Urinary bladder (tissue), 4 donors: ENCODE data around the gene CCDC80. TPM values are rescaled to one million over a fixed set of nuclear protein-coding genes. Genes with fewer than 3 reads are reported as not detected.

Experiments used
- DNase-seq: peaks from one replicate; pipeline ENCODE4 v3.0.0-alpha.2; 2015; ENCODE audit errors: extremely low spot score
- H3K27ac ChIP-seq: one replicate; pipeline ENCODE4 v1.5.1; 2013; ENCODE audit warnings: low read depth, mild to moderate bottlenecking, moderate library complexity
- H3K36me3 ChIP-seq: one replicate; pipeline ENCODE4 v1.6.1; 2013; ENCODE audit warnings: mild to moderate bottlenecking, moderate library complexity; ENCODE audit not compliant: insufficient read depth
- H3K4me1 ChIP-seq: one replicate; pipeline ENCODE4 v1.6.1; 2013; ENCODE audit warnings: mild to moderate bottlenecking, moderate library complexity; ENCODE audit not compliant: insufficient read depth
- H3K4me3 ChIP-seq: one replicate; pipeline ENCODE4 v1.5.1; 2013; ENCODE audit warnings: low read depth, low read length
- WGBS: extraction: QIAGEN DNeasy Blood & Tissue Kit; methylation state at CpG from one replicate; pipeline ENCODE4 v1.1.7; 2013; 5-methylcytosine and 5-hydroxymethylcytosine counted together
- polyA plus RNA-seq: library from polyadenylated mRNA; stranded (reverse); fragments of 200-250 nt; gene quantifications from one replicate; pipeline ENCODE4 v1.2.3, GENCODE V29; 2013
- total RNA-seq: library from RNA; depleted of rRNA; stranded (reverse); fragments of >200 nt; gene quantifications from one replicate; pipeline ENCODE4 v1.2.3, GENCODE V29; 2014
- donor health status: healthy with polysubstance abuse.
- donor health status: healthy.

The CCDC80 gene
- total and polyA plus RNA-seq, 2 donors: 62.3 to 128 TPM

DNA sequence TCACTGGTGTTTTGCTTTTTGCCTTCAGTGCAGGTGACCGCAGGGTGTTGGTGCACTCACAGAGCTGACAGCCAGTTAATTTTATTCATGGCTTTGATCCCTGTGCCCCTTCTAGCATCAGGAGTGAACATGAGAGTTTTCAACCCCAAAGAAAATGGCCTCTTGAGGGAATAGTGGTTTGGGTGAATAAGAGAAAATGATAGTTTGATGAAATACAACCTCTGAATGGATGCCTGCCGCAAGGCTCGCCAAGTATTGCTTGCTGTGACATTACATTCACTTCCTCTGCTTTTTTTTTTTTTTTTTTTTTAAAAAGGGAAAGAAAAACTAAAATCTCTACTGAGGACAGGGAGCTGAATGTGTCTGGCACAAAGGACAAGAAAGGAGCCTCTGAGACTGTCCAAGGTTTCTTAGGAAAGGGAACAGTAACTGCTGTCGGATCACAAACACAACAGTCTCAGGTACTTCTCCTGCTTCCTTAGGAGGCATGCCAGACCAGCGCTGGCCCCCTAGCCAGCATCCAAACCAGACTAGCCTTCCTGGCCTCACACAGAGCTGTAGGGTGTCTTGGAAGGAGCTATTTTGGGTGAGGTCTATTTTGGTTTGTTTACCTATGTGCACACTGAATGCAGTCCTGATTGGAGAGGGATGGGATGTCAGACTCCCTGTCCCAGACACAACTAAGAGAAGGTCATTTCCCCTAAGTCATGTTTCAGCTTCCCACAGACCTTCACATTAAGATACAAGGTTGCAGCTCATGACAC lies 29.0 kb downstream of the CCDC80 start:
- no peak overlapping the region for H3K4me3 ChIP-seq
- DNase-seq: no peak
- H3K4me1 ChIP-seq: no peaks in the 10 kb centered on the region
- WGBS: 86% methylated on average over 5 of the region's 5 CpGs
- H3K36me3 ChIP-seq: no peaks in the 10 kb centered on the region
- no peak overlapping the region for H3K27ac ChIP-seq

DNA sequence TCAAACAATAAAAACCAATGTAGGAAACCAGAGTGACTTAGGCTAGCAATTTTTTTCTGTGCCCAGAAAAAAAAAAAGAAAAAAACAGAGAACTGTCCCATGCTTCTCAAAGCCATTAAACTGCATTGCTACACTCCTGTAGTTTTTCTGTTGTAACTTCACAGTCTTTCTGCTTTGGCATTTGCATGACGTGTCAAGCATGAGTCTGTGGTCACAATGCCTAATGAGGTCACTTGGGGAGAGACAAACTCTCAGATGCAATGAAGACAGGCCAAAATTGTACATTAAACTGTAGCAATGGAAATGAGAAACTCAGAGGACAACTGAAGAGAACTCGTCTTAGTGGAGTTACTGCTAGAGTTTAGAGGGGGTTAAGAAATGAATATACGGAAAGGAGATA lies 30.8 kb downstream of the CCDC80 start:
- Histone ChIP-seq H3K27ac (no peak overlapping the region), H3K4me1 (no peaks in the 10 kb centered on the region), H3K36me3 (no peaks in the 10 kb centered on the region), H3K4me3 (no peak overlapping the region)
- DNase-seq: no peak
- 87% methylated on average over 3 of the region's 3 CpGs for WGBS

DNA sequence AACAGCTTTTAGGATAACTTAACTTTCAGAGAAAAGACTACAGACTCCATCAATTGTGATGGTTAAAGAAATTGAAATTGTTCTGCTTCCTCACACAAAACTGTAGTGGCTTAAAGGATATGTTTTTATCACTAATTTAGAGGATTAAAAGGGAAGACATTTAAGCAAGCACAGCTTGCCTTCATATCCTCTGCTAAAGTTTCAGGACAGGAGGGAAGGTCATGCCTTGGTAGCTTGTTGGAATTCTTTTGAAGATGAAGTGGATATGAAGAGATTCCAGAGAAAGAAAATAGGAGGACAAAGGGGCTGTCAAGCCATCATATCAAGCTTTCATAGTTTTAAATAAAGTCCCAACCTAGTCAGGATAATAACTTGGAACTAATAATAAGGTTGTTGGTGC lies 33.1 kb downstream of the CCDC80 start:
- no peak overlapping the region for H3K4me3 ChIP-seq
- no peaks in the 10 kb centered on the region for H3K4me1 ChIP-seq
- no peak for DNase-seq
- H3K27ac ChIP-seq: no peak overlapping the region
- H3K36me3 ChIP-seq: no peaks in the 10 kb centered on the region

DNA sequence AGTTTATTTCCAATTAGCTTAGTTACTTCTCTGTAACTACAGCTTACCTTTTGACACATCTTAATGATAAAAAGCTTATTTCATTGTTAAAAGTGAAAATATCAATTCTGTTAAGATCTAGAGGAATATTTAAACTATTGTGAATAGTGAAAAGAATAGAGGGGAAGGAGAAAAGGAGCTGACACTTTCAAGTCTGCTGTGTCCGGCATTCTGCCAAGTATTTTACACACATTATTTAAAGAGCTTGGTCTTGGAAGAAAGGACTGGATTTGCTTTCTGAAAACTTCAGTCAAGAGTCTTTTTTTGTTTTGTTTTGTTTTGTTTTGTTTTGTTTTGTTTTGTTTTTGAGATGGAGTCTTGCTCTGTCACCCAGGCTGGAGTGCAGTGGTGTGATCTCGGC lies 34.8 kb downstream of the CCDC80 start:
- H3K36me3 ChIP-seq: no peaks in the 10 kb centered on the region
- H3K27ac ChIP-seq: no peak overlapping the region
- no peak overlapping the region for H3K4me3 ChIP-seq
- WGBS: 88% methylated on average over 2 of the region's 2 CpGs
- no peaks in the 10 kb centered on the region for H3K4me1 ChIP-seq
- no peak for DNase-seq

DNA sequence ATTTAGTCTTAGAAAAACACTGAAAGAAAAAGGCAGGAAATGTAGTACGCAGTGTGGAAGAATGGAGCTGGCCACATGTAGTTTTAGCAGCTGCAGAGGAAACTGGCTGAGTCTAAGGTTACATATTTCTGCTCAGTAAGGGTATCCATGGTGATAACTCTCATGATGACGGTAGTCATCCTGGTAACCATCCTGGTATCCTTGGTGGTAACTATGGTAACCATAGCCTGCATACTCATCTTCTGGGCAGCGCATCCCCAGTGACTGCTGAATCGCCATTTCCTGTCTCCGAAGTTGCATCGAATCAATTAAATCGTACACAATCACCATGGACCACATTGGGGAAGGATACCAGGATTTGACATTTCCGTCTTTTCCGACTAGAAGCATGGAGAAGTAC lies 35.7 kb downstream of the CCDC80 start:
- H3K27ac ChIP-seq: no peak overlapping the region
- DNase-seq: no peak
- 88% methylated on average over 9 of the region's 9 CpGs for WGBS
- H3K36me3 ChIP-seq: no peaks in the 10 kb centered on the region
- H3K4me3 ChIP-seq: no peak overlapping the region
- H3K4me1 ChIP-seq: no peaks in the 10 kb centered on the region

DNA sequence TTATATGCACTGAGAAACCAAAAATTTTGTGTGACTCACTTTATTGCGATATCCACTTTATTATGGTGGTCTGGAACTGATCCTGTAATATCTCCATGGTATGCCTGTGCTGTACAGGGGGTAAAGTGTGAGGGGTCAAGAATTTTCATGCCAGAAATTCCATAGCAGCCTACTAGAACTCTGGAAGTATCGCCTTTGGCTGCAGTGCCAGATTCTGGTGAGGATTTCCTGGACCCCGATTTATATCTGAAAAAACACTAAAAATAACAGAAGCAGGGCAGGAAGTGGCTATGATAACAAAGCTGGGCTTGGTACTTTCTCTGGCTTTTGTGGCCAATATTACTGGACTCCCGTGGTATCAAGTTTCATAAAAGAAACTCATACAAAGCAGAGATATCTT lies 36.4 kb downstream of the CCDC80 start:
- 40% methylated on average over 4 of the region's 4 CpGs for WGBS
- no peaks in the 10 kb centered on the region for H3K36me3 ChIP-seq

DNA sequence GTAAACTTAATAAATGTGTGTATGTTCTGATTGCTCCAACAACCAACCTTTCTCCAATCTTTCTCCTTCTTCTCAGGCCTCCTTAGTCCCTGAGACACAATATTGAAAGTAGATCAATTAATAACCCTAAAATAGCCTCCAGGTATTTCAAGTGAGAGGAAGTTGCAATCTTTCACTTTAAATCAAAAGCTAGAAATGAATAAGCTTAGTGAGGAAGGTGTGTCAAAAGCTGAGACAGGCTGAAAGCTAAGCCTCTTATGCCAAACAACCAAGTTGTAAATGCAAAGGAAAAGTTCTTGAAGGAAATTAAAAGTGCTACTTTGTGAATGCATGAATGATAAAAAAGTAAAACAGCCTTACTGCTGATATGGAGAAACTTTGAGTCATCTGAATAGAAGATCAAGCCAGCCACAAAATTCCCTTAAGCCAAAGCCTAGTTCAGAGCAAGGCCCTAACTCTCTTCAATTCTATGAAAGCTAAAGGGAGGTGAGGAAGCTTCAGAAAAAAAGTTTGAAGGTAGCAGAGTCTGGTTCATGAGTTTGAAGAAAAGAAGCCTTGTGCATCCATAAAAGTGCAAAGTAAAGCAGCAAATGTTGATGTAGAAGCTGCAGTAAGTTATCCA lies 38.6 kb downstream of the CCDC80 start:
- Histone ChIP-seq H3K36me3 (no peaks in the 10 kb centered on the region), H3K4me1 (no peaks in the 10 kb centered on the region), H3K27ac (no peak overlapping the region), H3K4me3 (no peak overlapping the region)
- DNase-seq: no peak

More for the DNA sequence above, 36.4 kb downstream of the CCDC80 start:
- no peak for DNase-seq
- no peaks in the 10 kb centered on the region for H3K4me1 ChIP-seq
- no peak overlapping the region for H3K4me3 ChIP-seq
- no peak overlapping the region for H3K27ac ChIP-seq

DNA sequence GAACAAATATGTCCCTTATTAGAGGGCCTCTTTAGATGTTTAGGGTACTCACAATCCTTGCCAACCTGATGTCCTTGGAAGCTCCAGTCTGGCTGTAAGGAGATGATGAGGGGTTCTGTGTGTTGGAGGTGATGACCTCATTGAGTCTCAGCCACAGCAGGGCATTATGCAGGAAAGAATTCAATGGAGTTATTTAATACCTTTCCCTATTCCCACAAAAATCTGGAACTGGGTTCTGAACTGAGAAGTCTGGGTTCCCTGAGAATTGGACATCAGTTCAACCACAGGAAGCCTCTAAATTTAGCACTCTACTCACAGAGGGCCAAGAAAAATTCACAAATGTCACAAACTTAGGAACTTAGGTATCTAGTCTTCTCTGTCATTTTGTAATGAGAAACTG lies 42.2 kb downstream of the CCDC80 start:
- Histone ChIP-seq H3K36me3 (no peaks in the 10 kb centered on the region), H3K27ac (no peak overlapping the region), H3K4me1 (no peaks in the 10 kb centered on the region), H3K4me3 (no peak overlapping the region)
- no peak for DNase-seq

DNA sequence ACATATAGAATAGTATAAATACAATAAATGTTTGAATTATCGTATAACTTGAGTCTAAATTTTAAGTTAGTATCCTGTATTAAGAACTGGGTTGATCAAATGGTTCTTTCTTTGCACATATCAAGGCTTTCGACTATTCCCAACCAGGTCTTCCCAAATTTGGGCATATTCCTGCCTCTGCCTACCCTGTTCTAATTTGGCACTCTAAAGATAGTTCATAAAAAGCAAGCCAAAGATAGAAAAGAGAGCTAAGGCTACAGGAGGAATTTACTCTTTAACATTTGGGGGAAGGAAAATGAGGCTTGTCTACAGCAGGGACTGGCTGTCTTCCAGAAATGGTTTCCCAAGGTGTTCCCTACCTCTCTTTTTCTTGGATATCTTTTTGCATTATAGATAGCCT lies 43.0 kb downstream of the CCDC80 start:
- WGBS: 98% methylated on average over 2 of the region's 2 CpGs
- H3K4me3 ChIP-seq: no peak overlapping the region
- no peaks in the 10 kb centered on the region for H3K36me3 ChIP-seq
- no peaks in the 10 kb centered on the region for H3K4me1 ChIP-seq
- no peak for DNase-seq
- no peak overlapping the region for H3K27ac ChIP-seq

DNA sequence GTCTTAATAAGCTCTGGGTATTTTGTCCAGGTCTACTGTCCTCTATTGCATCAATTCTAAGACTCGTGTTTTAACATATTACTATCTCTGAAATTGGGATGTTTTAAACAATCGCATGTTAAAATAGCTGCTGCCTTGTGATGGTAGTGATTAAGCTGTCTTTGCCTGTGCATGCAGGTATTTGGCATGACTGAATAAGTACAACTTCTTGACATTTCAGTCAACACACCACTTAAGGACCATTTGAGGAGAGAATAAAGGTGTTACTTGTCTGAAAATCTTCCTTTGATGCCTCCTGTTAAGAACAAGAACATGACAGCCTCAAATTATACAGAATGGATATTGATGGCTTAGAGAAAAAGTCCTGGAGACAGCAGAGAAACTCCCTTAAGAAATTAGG lies 46.1 kb downstream of the CCDC80 start:
- 82% methylated on average over 2 of the region's 2 CpGs for WGBS
- Histone ChIP-seq H3K4me1 (no peaks in the 10 kb centered on the region), H3K36me3 (peaks cover 3% of the 10 kb centered on the region), H3K27ac (no peak overlapping the region), H3K4me3 (no peak overlapping the region)
- DNase-seq: no peak

DNA sequence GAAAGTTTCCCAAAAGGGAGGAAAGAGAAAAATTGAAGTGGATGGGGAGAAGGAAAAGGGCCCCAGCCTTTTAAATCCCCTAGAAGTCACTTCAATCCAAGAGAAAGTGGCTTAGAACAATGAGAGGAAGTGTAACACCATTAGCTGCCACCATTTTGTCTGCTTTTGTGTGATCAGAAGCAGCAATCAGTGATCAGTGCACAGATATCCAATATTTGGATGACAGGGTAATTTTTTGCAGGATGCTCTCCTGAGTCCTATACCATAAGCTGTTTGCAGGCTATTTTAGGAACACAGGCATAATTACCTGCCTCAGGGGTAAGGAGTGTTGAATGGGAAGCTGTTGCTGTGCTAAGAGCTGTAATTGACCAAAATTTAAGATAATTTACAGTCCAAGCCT lies 47.7 kb downstream of the CCDC80 start:
- Histone ChIP-seq H3K36me3 (peaks cover 3% of the 10 kb centered on the region), H3K4me1 (no peaks in the 10 kb centered on the region), H3K4me3 (no peak overlapping the region), H3K27ac (no peak overlapping the region)
- no peak for DNase-seq

DNA sequence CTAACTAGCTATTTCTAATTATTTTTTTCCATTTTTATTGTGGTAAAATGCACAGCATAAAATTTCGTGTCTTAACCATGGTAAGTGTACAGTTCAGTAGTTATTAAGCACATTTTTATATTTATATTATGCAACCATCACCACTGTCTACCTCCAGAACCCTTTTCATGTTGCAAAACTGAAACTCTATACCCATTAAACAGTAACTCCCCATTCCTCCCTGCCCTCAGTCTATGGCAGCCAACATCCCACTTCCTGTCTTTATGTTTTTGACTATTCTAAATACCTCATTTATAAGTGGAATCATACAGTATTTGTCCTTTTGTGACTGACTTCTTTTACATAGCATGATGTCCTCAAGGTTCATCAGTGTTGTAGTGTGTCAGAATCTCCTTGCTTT lies 53.6 kb downstream of the CCDC80 start:
- no peak overlapping the region for H3K4me3 ChIP-seq
- no peak overlapping the region for H3K27ac ChIP-seq
- DNase-seq: no peak
- peaks cover 5% of the 10 kb centered on the region for H3K36me3 ChIP-seq
- WGBS: 95% methylated on average over 1 of the region's 1 CpG
- no peaks in the 10 kb centered on the region for H3K4me1 ChIP-seq

DNA sequence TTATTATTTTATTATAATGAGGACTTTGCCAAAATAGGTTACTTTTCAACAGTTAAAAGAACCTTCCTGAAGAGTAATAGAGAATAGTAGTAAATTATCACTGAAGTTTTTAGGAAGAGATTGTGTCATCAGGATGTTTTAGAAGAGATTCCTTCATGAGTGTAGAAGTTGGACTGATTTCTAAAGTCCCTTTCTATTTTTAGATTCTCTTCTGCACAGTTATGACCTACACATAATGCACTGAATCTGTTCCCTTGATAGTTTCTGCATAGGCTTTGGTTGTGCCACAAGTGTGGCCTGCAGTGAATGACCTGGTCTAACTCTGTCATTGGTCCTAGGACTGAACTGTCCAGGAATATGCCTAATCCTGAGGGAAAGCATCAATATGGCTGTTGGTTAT lies 55.2 kb downstream of the CCDC80 start:
- Histone ChIP-seq H3K36me3 (peaks cover 8% of the 10 kb centered on the region), H3K4me3 (no peak overlapping the region), H3K4me1 (no peaks in the 10 kb centered on the region), H3K27ac (no peak overlapping the region)
- no peak for DNase-seq

DNA sequence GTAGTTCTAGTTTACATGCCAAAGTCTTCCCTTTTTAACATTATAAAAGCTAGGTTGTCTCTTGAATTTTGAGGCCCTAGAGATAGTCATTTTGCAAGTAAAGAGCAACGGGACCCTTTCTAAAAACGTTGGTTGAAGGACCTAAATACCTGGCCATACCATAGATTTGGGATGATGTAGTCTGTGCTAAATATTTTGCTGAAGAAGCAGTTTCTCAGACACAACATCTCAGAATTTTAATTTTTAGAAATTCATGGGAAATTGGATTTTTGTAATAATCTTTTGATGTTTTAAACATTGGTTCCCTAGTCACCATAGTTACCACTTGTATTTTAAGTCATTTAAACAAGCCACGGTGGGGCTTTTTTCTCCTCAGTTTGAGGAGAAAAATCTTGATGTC lies 57.8 kb downstream of the CCDC80 start:
- H3K4me1 ChIP-seq: no peaks in the 10 kb centered on the region
- no peak overlapping the region for H3K27ac ChIP-seq
- H3K36me3 ChIP-seq: peaks cover 6% of the 10 kb centered on the region
- H3K4me3 ChIP-seq: no peak overlapping the region
- 80% methylated on average over 3 of the region's 3 CpGs for WGBS
- DNase-seq: no peak
